HG02798 (cell line): ENCODE results near the gene ADPRH.

ENCODE experiments used
- ATAC-seq: cut with Tn5 transposase; IDR thresholded peaks from one replicate; pipeline ENCODE4 v1.9.1; 2021; ENCODE audit warnings: mild to moderate bottlenecking; ENCODE audit not compliant: unreplicated experiment, poor library complexity

The ADPRH gene

DNA sequence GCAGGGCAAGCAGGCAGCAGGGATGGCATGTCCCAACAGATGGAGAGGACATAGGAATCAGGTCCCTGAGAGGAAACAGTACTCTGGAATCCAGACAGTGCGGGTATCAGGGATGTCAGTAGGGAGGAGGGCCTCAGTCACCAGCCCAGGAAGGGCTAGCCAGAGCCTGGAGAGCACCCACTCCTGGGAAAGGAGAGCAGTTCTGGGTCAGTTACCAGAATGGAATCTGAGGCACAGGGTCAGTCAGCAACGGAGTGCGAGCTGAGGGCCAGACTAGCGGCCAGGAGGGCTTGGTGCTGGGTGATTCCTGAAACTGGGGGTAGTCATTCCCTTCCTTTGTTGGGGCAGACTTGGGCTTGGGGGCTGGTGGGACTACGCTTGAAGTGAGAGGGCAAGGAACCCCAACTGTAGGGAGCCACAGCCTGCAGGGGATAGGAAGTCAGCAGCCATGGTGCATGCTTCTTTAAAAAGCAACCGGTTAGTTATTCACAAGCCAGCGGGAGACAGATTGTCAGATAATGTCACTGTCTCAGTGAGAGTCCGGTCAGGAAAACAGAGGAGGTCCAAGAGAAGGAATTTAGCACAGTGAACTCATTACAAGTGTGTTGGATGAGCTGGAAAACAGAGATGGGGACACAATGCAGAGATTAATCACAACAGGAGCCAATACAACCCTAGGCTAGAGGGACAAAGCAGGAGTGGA is 46.3 kb downstream of the ADPRH start:
- no peak for ATAC-seq

DNA sequence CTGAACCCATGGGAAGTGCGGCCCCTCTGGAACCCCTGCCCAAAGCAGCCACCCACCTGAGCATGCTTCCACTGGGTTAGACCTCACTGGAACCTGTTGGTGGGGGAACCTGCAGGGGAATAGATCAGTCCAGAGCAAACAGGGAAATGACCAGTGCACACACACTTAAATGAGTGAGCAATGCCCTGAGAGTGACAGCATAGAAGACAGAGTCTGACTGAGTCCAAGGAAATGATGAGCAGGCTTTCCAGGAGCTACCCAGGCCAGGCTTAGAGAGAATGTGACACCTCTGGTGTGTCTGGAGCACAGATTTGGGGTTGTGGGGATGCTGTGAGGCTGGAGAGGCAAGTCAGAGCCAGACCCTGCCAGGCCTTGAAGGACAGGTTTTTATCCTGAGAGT is 46.9 kb downstream of the ADPRH start:
- no peak for ATAC-seq

DNA sequence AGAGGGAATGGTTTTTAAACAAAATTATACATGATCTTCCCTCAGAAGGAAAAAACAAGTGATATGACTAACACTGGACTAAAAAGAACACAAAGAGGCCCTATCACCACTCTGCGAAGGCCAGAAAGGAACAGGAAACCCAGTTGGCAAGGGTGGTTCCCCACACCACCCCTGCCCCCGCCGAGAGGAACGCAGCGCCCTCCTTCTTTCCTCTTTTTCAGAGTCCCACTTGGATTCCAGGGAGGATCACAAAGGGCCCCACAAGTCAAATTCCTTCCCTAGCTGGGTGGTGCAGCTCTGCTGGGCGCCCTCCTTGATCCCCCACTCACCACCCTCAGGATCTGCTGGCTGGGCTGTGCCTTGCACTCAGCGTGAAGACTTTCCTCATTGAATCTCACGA is 48.2 kb downstream of the ADPRH start:
- no peak for ATAC-seq

DNA sequence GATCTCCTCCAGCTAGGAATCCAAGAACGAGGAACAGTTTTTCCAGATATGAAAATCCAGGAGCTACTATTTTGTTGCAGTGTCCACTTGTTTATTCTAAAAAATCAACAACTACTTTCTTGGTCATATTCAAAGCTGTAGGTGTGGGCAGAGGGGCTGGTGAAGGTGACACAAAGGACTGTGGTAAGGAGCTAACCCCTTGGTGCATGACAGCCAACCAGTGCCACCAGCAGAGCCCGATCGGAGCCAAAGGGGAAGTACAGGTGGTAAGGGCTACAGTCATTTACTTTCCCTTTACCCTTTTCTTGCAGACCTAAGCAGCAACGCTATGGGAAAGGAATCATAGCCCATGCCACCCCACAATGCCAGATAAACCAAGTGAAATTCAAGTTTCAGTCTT is 49.1 kb downstream of the ADPRH start:
- ATAC-seq = peak; percentile 65

DNA sequence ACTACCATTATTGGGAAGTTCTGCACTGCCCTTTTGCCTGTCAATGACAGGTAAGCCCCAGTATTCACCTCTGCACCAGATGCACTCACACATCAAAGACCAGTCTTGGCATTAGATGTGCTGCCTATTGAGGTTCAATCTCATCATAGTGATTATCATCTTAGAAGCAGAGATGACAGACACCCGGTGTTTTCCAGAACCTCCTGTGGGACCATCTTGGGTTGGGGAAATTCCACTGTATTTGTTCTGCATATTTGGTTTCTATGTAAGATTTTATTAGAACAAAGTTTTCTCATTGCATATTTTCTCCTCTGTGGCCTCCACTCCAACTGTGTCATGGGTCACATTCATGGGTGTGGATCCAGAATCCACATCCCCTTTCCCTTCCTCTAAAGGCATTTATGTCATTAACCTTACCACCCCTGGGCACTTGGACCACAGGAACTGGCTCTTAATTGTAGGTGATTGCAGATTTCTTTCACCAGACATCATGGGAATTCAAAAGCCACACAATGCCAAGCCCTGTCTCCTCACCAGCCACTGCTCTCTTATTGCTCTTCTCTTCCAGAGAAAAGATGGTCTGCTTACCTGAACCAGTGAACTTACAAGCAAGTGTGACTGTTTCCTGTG is 49.6 kb downstream of the ADPRH start:
- ATAC-seq = peak; percentile 37

DNA sequence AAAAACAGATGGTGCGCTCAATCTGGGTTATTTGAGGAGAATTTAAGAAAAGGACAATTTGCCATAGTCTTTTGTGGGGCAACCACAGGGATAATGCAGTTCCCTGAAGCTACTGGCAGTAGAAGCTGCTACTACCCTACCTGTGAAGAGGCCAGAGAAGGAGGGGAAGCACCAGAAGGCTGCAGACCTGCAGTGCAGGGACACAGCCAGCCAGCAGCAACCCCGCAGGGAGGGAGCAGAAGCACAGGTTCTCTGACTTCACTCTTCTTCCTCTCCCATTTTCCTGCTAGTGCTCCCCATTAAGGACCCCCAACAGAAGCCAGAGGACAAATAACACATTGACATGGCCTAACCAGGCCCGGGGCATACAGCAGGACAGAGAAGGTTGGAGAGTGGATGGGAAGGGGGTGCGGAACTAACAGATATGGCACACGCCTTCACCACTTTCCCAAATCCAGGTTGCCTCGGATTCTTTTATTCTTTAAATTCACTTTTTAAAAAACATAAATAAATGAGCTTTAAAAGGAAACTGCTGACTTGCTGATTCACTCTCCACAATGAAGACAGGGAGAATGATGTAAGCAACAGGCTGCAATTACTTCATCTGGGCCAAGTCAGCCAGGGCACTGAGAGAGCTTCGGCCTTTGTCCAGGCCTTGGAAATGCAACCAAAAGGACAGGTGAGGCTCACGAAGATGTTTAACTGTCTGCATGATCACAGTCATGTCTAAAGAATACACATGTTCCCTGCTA is 51.0 kb downstream of the ADPRH start:
- ATAC-seq = no peak

DNA sequence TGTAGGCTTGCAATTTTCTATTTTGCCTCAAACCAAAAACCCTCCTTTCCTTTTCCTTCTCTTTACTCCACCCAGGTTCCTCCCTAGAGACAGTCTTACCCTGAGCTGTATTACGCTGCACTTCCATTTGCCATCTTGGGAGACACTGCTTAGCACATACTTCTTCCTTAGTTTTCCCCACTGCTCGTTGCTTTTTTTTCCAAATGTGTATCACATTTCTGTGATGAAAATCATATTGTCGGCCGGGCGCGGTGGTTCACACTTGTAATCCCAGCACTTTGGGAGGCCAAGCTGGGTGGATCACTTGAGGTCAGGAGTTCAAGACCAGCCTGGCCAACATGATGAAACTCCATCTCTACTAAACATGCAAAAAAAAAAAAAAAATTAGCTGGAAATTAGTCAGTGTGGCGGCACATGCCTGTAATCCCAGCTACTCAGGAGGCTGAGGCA is 51.6 kb downstream of the ADPRH start:
- ATAC-seq = no peak

DNA sequence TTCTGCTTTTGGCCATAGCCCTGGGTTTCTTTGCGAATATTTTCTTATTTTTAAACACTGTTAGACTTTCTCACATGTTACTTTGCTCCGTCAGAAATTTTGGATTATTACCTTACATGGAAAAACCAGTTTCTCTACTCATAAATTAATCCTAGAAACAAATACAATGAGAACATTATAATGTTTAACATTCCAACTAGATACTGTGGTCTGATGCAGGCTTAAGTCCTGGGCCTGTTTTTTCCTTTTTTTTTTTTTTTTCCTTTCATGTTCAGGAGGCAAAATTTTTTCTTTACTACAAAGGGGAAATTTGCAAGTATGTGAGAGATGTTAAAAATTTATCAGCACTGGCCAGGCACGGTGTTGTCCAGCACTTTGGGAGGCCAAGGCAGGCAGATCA is 52.2 kb downstream of the ADPRH start:
- no peak for ATAC-seq

DNA sequence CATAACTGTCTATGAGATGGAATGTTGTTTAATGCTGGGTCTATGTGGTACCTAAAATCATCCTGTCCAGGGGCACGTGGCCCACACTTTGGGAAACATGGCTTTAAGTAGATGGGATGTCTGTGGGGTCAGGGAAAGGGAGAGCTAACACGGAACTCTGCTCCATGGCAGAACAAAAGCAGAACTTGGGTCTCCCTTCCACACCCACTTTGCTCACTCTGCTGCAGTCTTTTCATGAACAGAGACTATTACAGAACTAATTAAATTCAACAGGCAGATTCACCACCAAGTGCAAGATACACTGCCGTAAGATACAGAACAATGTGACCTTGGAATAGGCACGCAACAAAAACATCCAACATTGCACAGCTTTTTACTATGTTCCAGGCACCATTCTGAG is 52.9 kb downstream of the ADPRH start:
- no peak for ATAC-seq

DNA sequence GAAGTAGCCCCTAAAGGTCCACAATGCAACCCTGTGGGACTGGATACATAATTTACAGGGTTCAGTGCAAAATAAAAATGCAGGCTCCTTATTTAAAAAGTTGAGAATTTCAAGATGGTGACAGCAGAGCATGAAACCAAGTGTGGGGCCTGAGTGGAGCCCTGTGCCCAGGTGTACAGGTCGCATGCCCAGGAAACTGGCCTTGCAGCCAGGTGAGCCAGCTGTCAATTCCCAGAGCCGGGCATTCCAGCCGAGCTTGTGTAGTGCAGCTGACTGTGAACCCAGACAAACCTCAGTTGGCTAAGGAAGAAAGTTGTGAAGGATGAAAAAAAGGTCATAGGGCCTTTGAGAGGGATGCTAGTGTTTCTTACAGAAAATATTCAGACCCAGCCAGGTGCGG is 53.5 kb downstream of the ADPRH start:
- no peak for ATAC-seq

DNA sequence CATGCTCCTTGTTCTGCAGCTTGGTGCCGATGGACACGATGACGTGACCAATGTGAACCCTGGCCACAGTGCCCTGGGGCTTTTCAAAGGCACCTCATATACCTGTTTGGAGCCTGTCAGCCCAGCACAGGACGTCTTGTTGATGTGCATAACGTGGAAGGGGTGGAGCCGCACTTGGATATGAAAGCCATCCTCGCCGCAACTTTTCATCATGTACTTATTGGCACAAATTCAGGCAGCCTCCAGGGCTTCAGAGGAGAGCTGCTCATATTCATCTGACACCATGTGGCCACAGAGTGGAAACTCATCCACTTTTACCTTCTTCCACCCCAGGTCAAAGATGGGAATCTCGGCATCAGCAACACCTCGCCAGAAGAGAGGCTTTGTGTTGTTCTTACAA is 56.4 kb downstream of the ADPRH start:
- ATAC-seq = no peak

DNA sequence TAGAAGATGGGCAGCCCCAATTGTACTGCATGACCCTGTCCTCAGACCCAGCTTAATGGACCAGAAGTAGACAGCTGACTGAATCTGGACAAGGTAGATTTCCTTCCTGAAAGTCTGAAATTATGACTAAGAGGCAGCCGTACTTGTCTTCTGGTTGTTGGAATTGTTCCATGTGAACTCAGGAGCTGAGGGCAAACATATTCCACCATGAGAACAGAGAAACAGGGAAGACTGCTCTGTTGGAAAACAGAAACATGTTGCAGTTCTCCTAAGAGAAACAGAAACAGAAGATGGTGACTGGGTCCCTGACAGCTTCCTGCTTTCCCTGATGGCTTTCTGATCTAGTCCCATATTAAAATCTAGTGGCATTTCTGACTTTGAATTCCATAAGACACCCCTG is 57.0 kb downstream of the ADPRH start:
- no peak for ATAC-seq

DNA sequence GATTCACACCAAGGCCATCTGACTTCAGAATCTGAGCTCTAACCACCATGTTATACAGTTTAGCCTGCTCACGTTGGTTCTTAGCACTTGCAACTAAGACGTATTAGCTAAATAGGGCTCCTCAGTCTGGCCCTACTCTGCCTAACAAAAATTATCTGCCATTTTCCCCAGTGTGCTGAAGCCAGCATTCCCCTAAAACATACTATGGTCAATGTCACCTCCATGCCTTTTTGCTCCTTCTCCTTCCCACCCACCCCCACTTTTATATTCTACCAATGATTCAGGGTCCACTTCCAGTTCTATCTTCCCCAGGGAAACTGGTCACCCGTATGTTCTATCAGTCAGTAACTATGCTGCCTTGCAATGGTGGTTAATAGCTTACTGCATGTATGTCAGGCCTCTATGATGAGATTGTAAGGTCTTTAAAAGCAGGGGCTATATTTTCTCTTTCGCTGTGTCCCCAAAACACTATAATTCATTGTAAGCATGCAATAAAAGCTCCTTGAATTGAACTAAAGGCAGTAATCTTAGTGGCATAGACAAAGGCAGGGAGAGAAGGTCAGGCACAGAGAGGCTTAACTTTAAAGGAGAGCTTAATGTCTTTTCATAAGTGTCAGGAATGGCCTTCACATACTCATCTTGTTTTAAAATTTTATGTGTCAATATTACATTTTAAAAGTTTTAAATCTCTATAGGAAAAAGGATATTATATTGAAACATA is 57.8 kb downstream of the ADPRH start:
- no peak for ATAC-seq

DNA sequence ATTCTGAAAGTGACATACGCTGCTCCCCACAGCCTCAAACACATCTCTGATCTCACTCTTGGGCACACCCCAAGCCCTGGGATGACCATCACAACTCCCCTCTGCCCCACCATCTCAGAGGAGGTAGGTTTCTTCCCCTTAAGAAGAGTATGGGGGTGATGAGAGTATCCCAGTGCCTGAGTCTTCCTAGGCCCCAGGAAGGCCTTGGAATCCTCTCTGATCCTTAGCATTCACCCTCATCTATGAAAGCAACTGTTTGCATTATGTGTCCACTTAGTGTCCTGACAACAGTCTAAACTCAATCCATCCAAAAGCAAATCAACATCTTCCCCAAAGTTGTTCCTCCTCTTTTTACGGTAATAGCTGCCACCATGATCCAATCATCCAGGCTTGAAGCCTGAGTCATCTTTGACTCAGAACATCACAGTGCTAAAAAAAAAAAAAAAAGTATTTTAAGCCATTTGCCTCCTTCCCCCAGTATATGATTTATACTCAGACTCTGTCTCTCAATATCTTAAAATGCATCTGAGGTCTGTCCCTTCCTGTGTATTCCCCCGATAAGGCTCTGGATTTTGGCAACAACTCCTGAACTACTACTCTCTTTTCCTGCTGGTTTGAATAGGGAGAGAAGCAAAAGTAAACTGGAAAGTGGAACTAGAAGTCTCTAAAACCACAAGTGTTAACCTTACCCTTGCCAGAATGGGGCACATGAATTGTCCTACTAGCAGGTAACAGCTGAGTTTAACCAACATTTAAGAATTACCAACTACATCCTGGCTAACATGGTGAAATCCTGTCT is 58.6 kb downstream of the ADPRH start:
- peak; percentile 38 for ATAC-seq
